Gastroesophageal sphincter (tissue), 3 donors: ENCODE data around the gene FBXL17.

Experiments used
- EP300 ChIP-seq: sonication (generic); formaldehyde crosslinking; IDR thresholded peaks from one replicate; pipeline ENCODE4 v1.6.1; 2017; ENCODE audit warnings: antibody characterized with exemption, mild to moderate bottlenecking
- POLR2AphosphoS5 ChIP-seq: sonication (generic); formaldehyde crosslinking; IDR thresholded peaks from one replicate; pipeline ENCODE4 v1.6.1; 2017; ENCODE audit warnings: antibody characterized with exemption
- TF ChIP-seq, protein P1 (sequence below), 4 experiments: fragments of 200-600 bp in 2 of 4; fragments of 450-650 bp in 2 of 4; sonication (generic) in 1 of 4; IDR thresholded peaks; one replicate each; pipeline ENCODE4 v1.5.1; 2017 to 2019; ENCODE audit warnings: antibody characterized with exemption in 4 of 4, mild to moderate bottlenecking in 2 of 4, moderate library complexity in 2 of 4

DNA sequence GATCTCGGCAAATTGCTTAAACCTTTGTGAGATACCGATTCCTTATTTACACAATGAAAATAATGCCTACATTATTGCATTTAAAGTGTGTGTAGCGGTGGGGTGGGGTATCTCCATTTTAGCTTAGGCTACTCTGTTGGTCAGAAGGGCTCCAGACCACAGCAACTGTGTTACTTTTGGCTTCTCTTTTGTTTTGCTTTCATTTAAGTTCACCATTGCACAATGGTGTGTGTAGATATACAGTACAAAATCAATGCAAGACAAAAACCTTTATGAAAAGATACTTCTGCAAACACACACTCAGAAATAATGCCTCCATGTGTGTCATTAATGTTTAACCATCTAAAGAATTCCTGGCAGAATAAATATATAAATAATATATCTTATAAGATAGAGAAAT lies 279.4 kb downstream of the FBXL17 start:
- TF ChIP-seq, protein P1, sequence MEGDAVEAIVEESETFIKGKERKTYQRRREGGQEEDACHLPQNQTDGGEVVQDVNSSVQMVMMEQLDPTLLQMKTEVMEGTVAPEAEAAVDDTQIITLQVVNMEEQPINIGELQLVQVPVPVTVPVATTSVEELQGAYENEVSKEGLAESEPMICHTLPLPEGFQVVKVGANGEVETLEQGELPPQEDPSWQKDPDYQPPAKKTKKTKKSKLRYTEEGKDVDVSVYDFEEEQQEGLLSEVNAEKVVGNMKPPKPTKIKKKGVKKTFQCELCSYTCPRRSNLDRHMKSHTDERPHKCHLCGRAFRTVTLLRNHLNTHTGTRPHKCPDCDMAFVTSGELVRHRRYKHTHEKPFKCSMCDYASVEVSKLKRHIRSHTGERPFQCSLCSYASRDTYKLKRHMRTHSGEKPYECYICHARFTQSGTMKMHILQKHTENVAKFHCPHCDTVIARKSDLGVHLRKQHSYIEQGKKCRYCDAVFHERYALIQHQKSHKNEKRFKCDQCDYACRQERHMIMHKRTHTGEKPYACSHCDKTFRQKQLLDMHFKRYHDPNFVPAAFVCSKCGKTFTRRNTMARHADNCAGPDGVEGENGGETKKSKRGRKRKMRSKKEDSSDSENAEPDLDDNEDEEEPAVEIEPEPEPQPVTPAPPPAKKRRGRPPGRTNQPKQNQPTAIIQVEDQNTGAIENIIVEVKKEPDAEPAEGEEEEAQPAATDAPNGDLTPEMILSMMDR (IDR thresholded peaks at IDR 0.05) = no peak
- no peak for TF ChIP-seq EP300
- no peak for TF ChIP-seq POLR2AphosphoS5
